IMR-90 (cell line): Measurements from ENCODE around the gene H6PD. TPM values are rescaled to one million over a fixed set of nuclear protein-coding genes. Genes with fewer than 3 reads are reported as not detected.

Experiments
- ATAC-seq: fragments of 200-7000 bp; cut with Tn5 transposase; 2 replicates; pipeline ENCODE4 v1.9.1; 2020; ENCODE audit warnings: low read depth, mild to moderate bottlenecking, moderate library complexity
- BruUV-seq: library from RNA; stranded (reverse); fragments of 400-500 nt; replicated peaks from 2 replicates; lab custom pipeline; 2021; lab: Mats Ljungman, UMichigan
- CTCF ChIA-PET: fragments of 300-600 bp; formaldehyde crosslinking; extraction: SDS; loops from one replicate; lab custom pipeline; 2021; ENCODE audit warnings: antibody characterized with exemption; lab: Yijun Ruan, JAX
- POLR2A ChIA-PET: fragments of 300-600 bp; sonication (Branson Sonifier 250); formaldehyde crosslinking; loops from one replicate; lab custom pipeline; 2022; ENCODE audit warnings: antibody characterized with exemption; ENCODE audit not compliant: unreplicated experiment; lab: Charles Lee
- DNase-seq: peaks from one replicate; pipeline ENCODE4 v3.0.0; 2013
- H2AFZ ChIP-seq: replicated peaks from 2 replicates; pipeline ENCODE3; 2013; ENCODE audit warnings: low read length, mild to moderate bottlenecking; ENCODE audit not compliant: poor library complexity
- H2AK5ac ChIP-seq: 2 replicates; pipeline ENCODE4 v1.6.1; 2013; ENCODE audit warnings: low read depth, low read length, inconsistent platforms
- H2AK9ac ChIP-seq: replicated peaks from 2 replicates; pipeline ENCODE3; 2013; ENCODE audit warnings: mild to moderate bottlenecking, low read depth, low read length, moderate library complexity; ENCODE audit not compliant: poor library complexity
- H2BK120ac ChIP-seq: 2 replicates; pipeline ENCODE4 v1.6.1; 2013; ENCODE audit warnings: low read depth, low read length, inconsistent platforms
- H2BK15ac ChIP-seq: 3 replicates; pipeline ENCODE4 v1.6.1; 2013; ENCODE audit warnings: low read depth, low read length, inconsistent platforms
- H2BK20ac ChIP-seq: 2 replicates; pipeline ENCODE4 v1.6.1; 2013; ENCODE audit warnings: low read depth, mild to moderate bottlenecking, inconsistent platforms, low read length, moderate library complexity
- H2BK5ac ChIP-seq: 2 replicates; pipeline ENCODE4 v1.6.1; 2013; ENCODE audit warnings: mild to moderate bottlenecking, low read depth, low read length, inconsistent platforms; ENCODE audit not compliant: poor library complexity, severe bottlenecking
- H3K14ac ChIP-seq: replicated peaks from 2 replicates; pipeline ENCODE4 v1.6.1; 2013; ENCODE audit warnings: low read depth, low read length, inconsistent platforms
- H3K18ac ChIP-seq: 2 replicates; pipeline ENCODE4 v1.6.1; 2013; ENCODE audit warnings: low read depth, low read length, control low read depth
- H3K23ac ChIP-seq: 2 replicates; pipeline ENCODE4 v1.6.1; 2013; ENCODE audit warnings: low read depth, low read length, inconsistent platforms
- H3K27ac ChIP-seq: 2 replicates; pipeline ENCODE4 v1.5.1; 2013; ENCODE audit warnings: mild to moderate bottlenecking, control low read depth, low read length; ENCODE audit not compliant: insufficient read depth
- H3K27me3 ChIP-seq: 2 replicates; pipeline ENCODE4 v1.6.1; 2013; ENCODE audit warnings: low read length; ENCODE audit not compliant: control insufficient read depth, insufficient read depth
- H3K36me3 ChIP-seq: 2 replicates; pipeline ENCODE4 v1.6.1; 2013; ENCODE audit warnings: low read length, mixed read lengths; ENCODE audit not compliant: control insufficient read depth, insufficient read depth
- H3K4ac ChIP-seq: 2 replicates; pipeline ENCODE4 v1.6.1; 2013; ENCODE audit warnings: low read depth, low read length, inconsistent platforms
- H3K4me1 ChIP-seq: 2 replicates; pipeline ENCODE4 v1.6.1; 2013; ENCODE audit warnings: low read length, mixed read lengths; ENCODE audit not compliant: control insufficient read depth, insufficient read depth
- H3K4me2 ChIP-seq: 2 replicates; pipeline ENCODE4 v1.6.1; 2013; ENCODE audit warnings: low read depth, mild to moderate bottlenecking, control low read depth, low read length, moderate library complexity
- H3K4me3 ChIP-seq: 2 replicates; pipeline ENCODE4 v1.5.1; 2013; ENCODE audit warnings: low read depth, mild to moderate bottlenecking, control low read depth, low read length, moderate library complexity; ENCODE audit not compliant: insufficient read depth
- H3K56ac ChIP-seq: 2 replicates; pipeline ENCODE4 v1.6.1; 2013; ENCODE audit warnings: low read length, inconsistent platforms; ENCODE audit not compliant: insufficient read depth; ENCODE audit errors: extremely low read depth
- H3K79me1 ChIP-seq, 2 experiments: 2 replicates each; pipeline ENCODE4 v1.6.1; 2013; ENCODE audit warnings: low read length in 2 of 2, inconsistent platforms in 1 of 2, low read depth in 1 of 2
- H3K9ac ChIP-seq: 2 replicates; pipeline ENCODE4 v1.6.1; 2013; ENCODE audit warnings: low read depth, low read length, control low read depth
- H3K9me1 ChIP-seq: 2 replicates; pipeline ENCODE4 v1.6.1; 2013; ENCODE audit warnings: low read length, inconsistent platforms; ENCODE audit not compliant: insufficient read depth
- H3K9me3 ChIP-seq: 2 replicates; pipeline ENCODE4 v1.6.1; 2013; ENCODE audit warnings: low read length; ENCODE audit not compliant: control insufficient read depth, insufficient read depth
- H4K20me1 ChIP-seq: 2 replicates; pipeline ENCODE4 v1.6.1; 2013; ENCODE audit warnings: low read length, inconsistent platforms; ENCODE audit not compliant: insufficient read depth
- H4K5ac ChIP-seq: 2 replicates; pipeline ENCODE4 v1.6.1; 2013; ENCODE audit warnings: mild to moderate bottlenecking, low read depth, low read length, control low read depth
- H4K8ac ChIP-seq, 2 experiments: 2 replicates each; pipeline ENCODE4 v1.6.1; 2013; ENCODE audit warnings: low read depth in 2 of 2, low read length in 2 of 2, control low read depth in 1 of 2, inconsistent platforms in 1 of 2
- H4K91ac ChIP-seq: 2 replicates; pipeline ENCODE4 v1.6.1; 2013; ENCODE audit warnings: low read depth, low read length, inconsistent platforms; ENCODE audit not compliant: insufficient read depth
- CEBPB ChIP-seq: IDR thresholded peaks from 2 replicates; pipeline ENCODE4 v1.6.1; 2012; ENCODE audit warnings: low read depth, low read length, improper control_type of control experiment
- CTCF ChIP-seq: conservative IDR thresholded peaks from 2 replicates; pipeline ENCODE4 v1.5.1; 2012; ENCODE audit warnings: mild to moderate bottlenecking, low read depth, low read length, improper control_type of control experiment
- ELK1 ChIP-seq: fragments of 150-350 bp; IDR thresholded peaks from 2 replicates; pipeline ENCODE4 v1.6.1; 2016; ENCODE audit warnings: low read depth, mild to moderate bottlenecking, low read length, moderate library complexity, borderline replicate concordance
- FOS ChIP-seq: fragments of 150-350 bp; IDR thresholded peaks from 2 replicates; pipeline ENCODE4 v1.6.1; 2016; ENCODE audit warnings: low read depth, low read length
- MAFK ChIP-seq: IDR thresholded peaks from 2 replicates; pipeline ENCODE4 v1.6.1; 2012; ENCODE audit warnings: low read depth, low read length, improper control_type of control experiment
- MXI1 ChIP-seq: IDR thresholded peaks from 2 replicates; pipeline ENCODE4 v1.6.1; 2012; ENCODE audit warnings: low read depth, mild to moderate bottlenecking, low read length, moderate library complexity, borderline replicate concordance
- NFE2L2 ChIP-seq: fragments of 150-350 bp; IDR thresholded peaks from 2 replicates; pipeline ENCODE4 v1.6.1; 2016; ENCODE audit warnings: low read depth, mild to moderate bottlenecking, low read length
- POLR2A ChIP-seq: IDR thresholded peaks from 2 replicates; pipeline ENCODE4 v1.6.1; 2012; ENCODE audit warnings: mild to moderate bottlenecking, low read depth, low read length
- RAD21 ChIP-seq: IDR thresholded peaks from 2 replicates; pipeline ENCODE4 v1.6.1; 2012; ENCODE audit warnings: low read length, improper control_type of control experiment
- RCOR1 ChIP-seq: IDR thresholded peaks from 2 replicates; pipeline ENCODE4 v1.6.1; 2012; ENCODE audit warnings: mild to moderate bottlenecking, low read length, improper control_type of control experiment; ENCODE audit not compliant: insufficient replicate concordance
- RFX5 ChIP-seq: IDR thresholded peaks from 2 replicates; pipeline ENCODE4 v1.8.0; 2012; ENCODE audit warnings: low read depth, mild to moderate bottlenecking, low read length, moderate library complexity
- SMC3 ChIP-seq: fragments of 150-350 bp; IDR thresholded peaks from 2 replicates; pipeline ENCODE4 v1.6.1; 2016; ENCODE audit warnings: low read depth, mild to moderate bottlenecking, antibody characterized with exemption, low read length, moderate library complexity
- USF2 ChIP-seq: fragments of 150-350 bp; IDR thresholded peaks from 2 replicates; pipeline ENCODE4 v1.6.1; 2017; ENCODE audit warnings: mild to moderate bottlenecking, antibody characterized with exemption, low read length, low read depth
- WGBS, 2 experiments: methylation state at CpG; one replicate each; pipeline versions ENCODE4 v1.1.5 to v1.1.7; 2013; ENCODE audit warnings: missing lambda C conversion rate in 2 of 2; ENCODE audit not compliant: insufficient read length in 1 of 2; ENCODE audit errors: extremely low coverage in 2 of 2; 5-methylcytosine and 5-hydroxymethylcytosine counted together
- dilution Hi-C: fragments of 300-500 bp; cut with HindIII; formaldehyde crosslinking; loops from one replicate; pipeline ENCODE4 v1.14.3; 2018; ENCODE audit warnings: low sequenced_read_pairs; ENCODE audit not compliant: unreplicated experiment
- in situ Hi-C: fragments of 300-500 bp; cut with MboI; formaldehyde crosslinking; loops from 3 replicates; pipeline ENCODE4 v1.14.3; 2019; ENCODE audit warnings: low sequenced_read_pairs, inconsistent platforms, mixed read lengths
- intact Hi-C: fragments of 100-400 bp; cut with micrococcal nuclease; formaldehyde crosslinking; loops from 2 replicates; pipeline ENCODE4 v1.10.0; 2022
- polyA plus RNA-seq, 3 experiments: library from polyadenylated mRNA; depleted of rRNA; stranded (reverse); fragments of >200 nt; gene quantifications; 2 replicates each; pipeline ENCODE4 v1.2.3, GENCODE V29; 2012; ENCODE audit warnings: low replicate concordance in 1 of 3
- total RNA-seq: library from RNA; depleted of rRNA; stranded (reverse); fragments of >200 nt; gene quantifications from 2 replicates; pipeline ENCODE4 v1.2.3, GENCODE V29; 2012

Gene H6PD
- total and polyA plus RNA-seq, 2 of the 4 experiments (the other 2 are of a cell fraction): 9.3 to 22.1 TPM

GRCh38 chr1:9294910-9295636 is 60.5 kb downstream of the H6PD start (continued):
- TF ChIP-seq CTCF (peak; percentile 42), RCOR1 (no peak)

GRCh38 chr1:9295884-9296283 is 61.3 kb downstream of the H6PD start:
- no peaks in the 10 kb centered on the region for H3K9me3 ChIP-seq
- no peak overlapping the region for H2BK120ac ChIP-seq
- H2AK5ac ChIP-seq: peak overlapping the region; percentile 65; the same call in 1 of the 2 replicates
- no peak overlapping the region for H3K23ac ChIP-seq
- H3K79me1 ChIP-seq: peaks cover 33 to 71% of the 10 kb centered on the region in 2 experiments
- no peak overlapping the region for H3K9ac ChIP-seq
- in situ Hi-C loops: no loop called here
- H3K4me1 ChIP-seq: peaks cover 29% of the 10 kb centered on the region
- peaks cover 30% of the 10 kb centered on the region for H3K9me1 ChIP-seq
- no peak overlapping the region for H2BK5ac ChIP-seq
- no peak overlapping the region for H2AK9ac ChIP-seq
- no peak overlapping the region for H3K4me3 ChIP-seq
- H2BK20ac ChIP-seq: no peak overlapping the region
- POLR2A ChIA-PET: interaction anchor here (0.6 kb wide), 1 partner anchor 153 kb away, joined by 5 read pairs; no protein-coding TSS in a partner anchor
- CTCF ChIA-PET: interaction anchor here (0.9 kb wide), 1 partner anchor 119 kb away, joined by 5 read pairs; no protein-coding TSS in a partner anchor
- no peak overlapping the region for H3K14ac ChIP-seq
- no peaks in the 10 kb centered on the region; the same call in 1 of the 2 replicates for H3K36me3 ChIP-seq
- no CpG with 5 or more reads among the region's 9 CpGs for WGBS, 2 experiments
- intact Hi-C loops: loop anchor here (2.0 kb wide), 1 partner anchor 25 kb away; no protein-coding TSS in a partner anchor
- DNase-seq (no peak), ATAC-seq (no peak)
- H3K27ac ChIP-seq: no peak overlapping the region
- no peak overlapping the region for H3K4ac ChIP-seq
- no TSS peak for BruUV-seq
- H4K20me1 ChIP-seq: peaks cover 53% of the 10 kb centered on the region
- no peak overlapping the region for H3K56ac ChIP-seq
- H2BK15ac ChIP-seq: no peak overlapping the region
- dilution Hi-C loops: no loop called here
- H4K5ac ChIP-seq: no peak overlapping the region
- H3K4me2 ChIP-seq: no peak overlapping the region
- no peak overlapping the region for H4K8ac ChIP-seq
- no peaks in the 10 kb centered on the region for H3K27me3 ChIP-seq
- H4K91ac ChIP-seq: no peak overlapping the region
- H3K18ac ChIP-seq: no peak overlapping the region
- no peak overlapping the region for H2AFZ ChIP-seq
- TF ChIP-seq FOS (no peak), RCOR1 (no peak), SMC3 (no peak), USF2 (no peak), MXI1 (no peak), POLR2A (no peak), RAD21 (no peak), NFE2L2 (no peak), CEBPB (no peak), RFX5 (no peak), MAFK (no peak), ELK1 (no peak)
